Ascending aorta (tissue), 2 donors: ENCODE results near the gene C2orf92. TPM values are rescaled to one million over a fixed set of nuclear protein-coding genes. Genes with fewer than 3 reads are reported as not detected.

Experiments used
- DNase-seq, 2 donors: peaks; one replicate each; pipeline ENCODE4 v3.0.0-alpha.2; 2019; ENCODE audit warnings: low spot score in 2 of 2
- H3K27ac ChIP-seq, 2 donors: fragments of 200-600 bp; sonication (generic); one replicate each; pipeline ENCODE4 v1.5.1; 2016 to 2017; ENCODE audit warnings: mild to moderate bottlenecking in 1 of 2
- H3K27me3 ChIP-seq: fragments of 200-600 bp; sonication (generic); one replicate; pipeline ENCODE4 v1.5.1; 2017
- H3K36me3 ChIP-seq, 2 donors: fragments of 200-600 bp; sonication (generic); one replicate each; pipeline ENCODE4 v1.5.1; 2016
- H3K4me1 ChIP-seq, 2 donors: fragments of 200-600 bp; sonication (generic); one replicate each; pipeline ENCODE4 v1.5.1; 2016 to 2017; ENCODE audit warnings: mild to moderate bottlenecking in 1 of 2
- H3K4me3 ChIP-seq, 2 donors: fragments of 200-600 bp; sonication (generic); one replicate each; pipeline ENCODE4 v1.5.1; 2016 to 2017; ENCODE audit warnings: mild to moderate bottlenecking in 1 of 2
- H3K9me3 ChIP-seq, 2 donors: fragments of 200-600 bp; sonication (generic); one replicate each; pipeline ENCODE4 v1.5.1; 2016
- CTCF ChIP-seq, 3 experiments: fragments of 200-600 bp in 2 of 3; fragments of 450-650 bp in 1 of 3; sonication (generic) in 2 of 3; IDR thresholded peaks; one replicate each; pipeline ENCODE4 v1.5.1; 2016 to 2019; ENCODE audit warnings: antibody characterized with exemption in 3 of 3, mild to moderate bottlenecking in 1 of 3, moderate library complexity in 1 of 3
- intact Hi-C: fragments of 100-400 bp; cut with DNase I; formaldehyde crosslinking; loops from one replicate; pipeline ENCODE4 v1.15.1; 2023
- total RNA-seq: library from RNA; depleted of rRNA; stranded (reverse); fragments of >200 nt; gene quantifications from one replicate; pipeline ENCODE4 v1.1.0, GENCODE V29; 2016

Gene C2orf92
- total RNA-seq, 1 donor from 2014 or later = 4.6 TPM

GRCh38 chr2:97662386-97662894 lies 7.1 kb upstream of the C2orf92 start:
- DNase-seq = no peak
- H3K9me3 ChIP-seq = no peaks in the 10 kb centered on the region

GRCh38 chr2:97662895-97663625 lies 6.5 kb upstream of the C2orf92 start:
- peak overlapping the region; percentile 78 to 96 for H3K4me3 ChIP-seq
- H3K9me3 ChIP-seq = no peaks in the 10 kb centered on the region
- peaks cover 13 to 24% of the 10 kb centered on the region in 2 donors for H3K4me1 ChIP-seq
- H3K27ac ChIP-seq = peak overlapping the region; percentile 94 to 95
- intact Hi-C loops = loop anchor here (5.0 to 10.0 kb wide), 4 partner anchors 334 to 1492 kb away; partner anchors contain the start of genes CIAO1, LIPT1, TMEM127 and TMEM131
- H3K27me3 ChIP-seq = no peaks in the 10 kb centered on the region
- H3K36me3 ChIP-seq = peaks cover 17 to 21% of the 10 kb centered on the region in 2 donors
- peak; percentile 57 to 91 for DNase-seq
- no peak for TF ChIP-seq CTCF (IDR thresholded peaks at IDR 0.05)

More at GRCh38 chr2:97662386-97662894, 7.1 kb upstream of the C2orf92 start:
- Histone ChIP-seq H3K27me3 (no peaks in the 10 kb centered on the region), H3K4me1 (peaks cover 13 to 24% of the 10 kb centered on the region in 2 donors), H3K27ac (peak overlapping the region; percentile 94 to 95), H3K4me3 (peak overlapping the region; percentile 78 to 96), H3K36me3 (peaks cover 23 to 26% of the 10 kb centered on the region in 2 donors)
- no peak for TF ChIP-seq CTCF (IDR thresholded peaks at IDR 0.05)
- intact Hi-C loops = loop anchor here (5.0 to 10.0 kb wide), 4 partner anchors 335 to 1492 kb away; partner anchors contain the start of genes CIAO1, LIPT1, TMEM127 and TMEM131

DNA sequence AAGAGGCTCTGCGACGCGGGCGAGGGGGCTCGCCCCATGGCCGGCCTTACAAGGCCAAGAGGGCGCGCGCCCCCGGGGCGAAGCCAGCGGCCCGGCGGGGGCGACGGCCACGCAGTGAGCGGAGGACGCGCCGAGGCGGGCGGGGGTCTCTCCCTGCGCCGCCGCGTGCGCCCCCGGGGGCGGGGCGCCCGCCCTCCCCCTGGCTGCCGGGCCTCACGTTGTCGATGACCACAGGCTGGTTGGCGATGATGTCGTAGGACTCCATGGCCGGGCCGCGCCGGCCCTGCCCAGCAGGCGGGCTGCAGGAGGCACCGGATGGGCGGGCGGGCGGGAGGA lies 5.9 kb upstream of the C2orf92 start:
- peaks cover 13 to 24% of the 10 kb centered on the region in 2 donors for H3K4me1 ChIP-seq
- H3K36me3 ChIP-seq = peaks cover 11 to 16% of the 10 kb centered on the region in 2 donors
- no peaks in the 10 kb centered on the region for H3K27me3 ChIP-seq
- intact Hi-C loops = loop anchor here (5.0 to 10.0 kb wide), 4 partner anchors 334 to 1491 kb away; partner anchors contain the start of genes CIAO1, LIPT1, TMEM127 and TMEM131
- DNase-seq = no peak
- H3K9me3 ChIP-seq = no peaks in the 10 kb centered on the region
- peak in 1 of 3 experiments; percentile 23 for TF ChIP-seq CTCF (IDR thresholded peaks at IDR 0.05)
- H3K4me3 ChIP-seq = peak overlapping the region; percentile 78 to 96
- H3K27ac ChIP-seq = peak overlapping the region; percentile 94 to 95

- H3K4me3 ChIP-seq = peak within 1 kb of the TSS; percentile 78 to 96
- no peaks in the 10 kb centered on the region for H3K9me3 ChIP-seq
- H3K27me3 ChIP-seq = no peaks in the 10 kb centered on the region
- peak; percentile 93 to 99 for DNase-seq
- intact Hi-C loops = loop anchor here (1.0 to 10.0 kb wide), 6 partner anchors 19 to 1491 kb away; partner anchors contain the start of genes CIAO1, LIPT1, TMEM127 and TMEM131
- peaks cover 13 to 24% of the 10 kb centered on the region in 2 donors for H3K4me1 ChIP-seq
- peaks cover 6 to 11% of the 10 kb centered on the region in 2 donors for H3K36me3 ChIP-seq
- H3K27ac ChIP-seq = peak within 1 kb of the TSS; percentile 94 to 95
- TF ChIP-seq CTCF (IDR thresholded peaks at IDR 0.05) = peak; percentile 57 to 68 (median 61)
Observed at GRCh38 chr2:97663962-97664635, 5.4 kb upstream of the C2orf92 start, which contains the start of gene ACTR1B. Gene ACTR1B, minus strand, starts transcription at chr2:97664044. Its CDS starts 154 bp downstream, at chr2:97663890.

DNA sequence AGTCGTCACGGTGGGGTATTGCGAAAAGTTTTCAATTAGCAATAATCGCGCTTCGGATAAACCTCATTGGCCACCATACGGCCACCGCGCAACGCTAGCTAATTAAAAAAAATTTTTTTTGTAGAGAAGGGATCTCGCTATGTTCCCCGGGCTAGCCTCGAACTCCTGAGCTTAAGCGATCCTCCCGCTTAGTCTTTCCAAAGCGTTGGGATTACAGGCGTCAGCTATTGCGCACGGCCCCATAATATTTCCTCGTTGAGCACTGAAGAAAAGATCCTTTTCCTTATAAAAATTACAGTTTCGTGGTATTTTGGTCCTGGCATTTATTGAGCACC lies 4.9 kb upstream of the C2orf92 start:
- peak overlapping the region; percentile 78 to 96 for H3K4me3 ChIP-seq
- H3K27me3 ChIP-seq = no peaks in the 10 kb centered on the region
- H3K9me3 ChIP-seq = no peaks in the 10 kb centered on the region
- intact Hi-C loops = loop anchor here (1.0 to 10.0 kb wide), 6 partner anchors 19 to 1490 kb away; partner anchors contain the start of genes CIAO1, LIPT1, TMEM127 and TMEM131
- no peak for TF ChIP-seq CTCF (IDR thresholded peaks at IDR 0.05)
- DNase-seq = no peak
- H3K36me3 ChIP-seq = peaks cover 1 to 5% of the 10 kb centered on the region in 2 donors
- H3K27ac ChIP-seq = peak overlapping the region; percentile 94 to 95
- peaks cover 13 to 24% of the 10 kb centered on the region in 2 donors for H3K4me1 ChIP-seq
